Stimulated activated CD4-positive, alpha-beta T cell treated with anti-CD3 and anti-CD28 coated beads, Interleukin-2, amount 100 ng/mL, for 4 hours (primary cell): Measurements from ENCODE around the gene DMRTB1.

ENCODE experiments used
- DNase-seq: peaks from one replicate; pipeline ENCODE4 v3.0.0-alpha.2; 2020; ENCODE audit warnings: low read depth

The DMRTB1 gene

GRCh38 chr1:53508056-53508990, 49.1 kb downstream of the DMRTB1 start:
- DNase-seq, result no peak

- DNase-seq, result no peak
Observed at GRCh38 chr1:53508991-53509666, 49.9 kb downstream of the DMRTB1 start.

GRCh38 chr1:53509775-53510174, 50.6 kb downstream of the DMRTB1 start:
- no peak for DNase-seq

DNA sequence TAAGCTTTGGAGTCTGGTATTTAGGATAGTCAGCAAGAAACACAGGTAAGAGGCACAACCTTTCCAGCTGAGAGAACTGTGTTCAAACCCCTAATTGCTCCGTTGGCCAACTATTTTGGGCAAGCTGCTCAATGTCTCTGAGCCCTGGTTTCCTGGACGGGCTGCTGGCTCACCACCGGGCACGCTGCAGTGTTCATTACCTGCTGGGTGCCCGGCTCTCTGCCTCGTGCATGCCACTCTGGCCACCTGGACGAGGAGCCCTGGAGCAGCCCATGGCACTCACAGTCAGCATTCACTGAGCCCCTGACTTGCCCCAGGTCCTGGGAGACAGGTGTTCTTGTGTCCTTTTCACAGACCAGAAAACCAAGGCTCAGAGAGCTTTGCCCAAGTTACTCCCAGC, 51.0 kb downstream of the DMRTB1 start:
- no peak for DNase-seq

DNA sequence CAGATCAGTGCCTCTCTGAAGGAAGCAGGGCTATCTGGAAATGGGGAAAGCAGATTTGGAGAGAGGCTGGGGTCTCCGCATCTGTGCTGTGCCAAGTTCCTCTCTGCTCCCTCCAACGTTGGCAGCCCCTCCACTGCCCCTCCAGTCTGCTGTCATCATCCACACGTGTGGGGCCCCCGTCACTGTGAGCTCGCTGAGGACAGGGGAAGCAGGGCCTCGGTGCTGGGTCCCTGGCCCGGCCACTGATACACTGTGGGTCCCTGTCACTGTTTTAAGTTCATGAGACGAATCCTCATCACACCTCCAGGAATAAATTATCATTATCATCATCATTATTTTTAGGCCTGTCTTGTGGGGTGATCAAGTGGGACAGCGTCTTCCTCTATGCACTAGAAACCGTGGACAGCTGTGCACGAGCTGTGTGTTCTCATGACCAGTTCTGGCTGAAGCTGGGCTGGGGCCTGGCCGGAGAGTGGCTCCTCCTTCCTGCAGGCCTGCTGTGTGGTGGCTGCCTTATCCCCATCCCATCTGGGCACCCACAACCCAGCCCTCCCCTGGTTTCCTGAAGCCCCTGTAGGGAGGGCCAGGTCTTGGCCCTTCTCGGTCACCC, 52.2 kb downstream of the DMRTB1 start:
- DNase-seq, result no peak

GRCh38 chr1:53511933-53512806, 53.0 kb downstream of the DMRTB1 start:
- no peak for DNase-seq

GRCh38 chr1:53512807-53513755, 53.9 kb downstream of the DMRTB1 start:
- no peak for DNase-seq

- DNase-seq, result no peak
Observed at GRCh38 chr1:53513846-53514245, 54.6 kb downstream of the DMRTB1 start.

DNA sequence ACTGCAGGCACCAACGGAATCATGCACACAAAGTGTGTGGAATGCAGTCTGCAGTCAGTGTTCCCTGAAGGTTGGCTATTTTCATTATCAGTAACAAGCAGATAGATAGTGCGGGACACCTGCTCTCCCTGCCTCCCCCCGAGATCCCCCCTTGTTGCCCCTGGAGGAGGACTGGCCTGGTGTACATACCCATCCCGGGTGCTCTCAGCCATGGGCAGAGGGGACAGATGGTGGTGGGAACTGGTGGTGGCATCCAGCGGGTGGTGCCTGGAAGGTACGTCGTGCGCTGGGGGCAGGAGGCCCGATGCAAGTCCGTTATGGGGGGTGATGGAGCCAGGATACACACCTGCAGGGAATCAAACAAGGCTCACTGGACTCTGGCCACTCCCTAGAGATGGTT, 55.2 kb downstream of the DMRTB1 start:
- no peak for DNase-seq

GRCh38 chr1:53516181-53516580, 57.0 kb downstream of the DMRTB1 start:
- DNase-seq, result no peak
